HG03469 (cell line): ENCODE data around the gene NR2C2AP.

Experiments
- ATAC-seq: cut with Tn5 transposase; IDR thresholded peaks from one replicate; pipeline ENCODE4 v1.9.1; 2021; ENCODE audit warnings: mild to moderate bottlenecking, moderate library complexity, moderate number of reproducible peaks; ENCODE audit not compliant: unreplicated experiment

The NR2C2AP gene

DNA sequence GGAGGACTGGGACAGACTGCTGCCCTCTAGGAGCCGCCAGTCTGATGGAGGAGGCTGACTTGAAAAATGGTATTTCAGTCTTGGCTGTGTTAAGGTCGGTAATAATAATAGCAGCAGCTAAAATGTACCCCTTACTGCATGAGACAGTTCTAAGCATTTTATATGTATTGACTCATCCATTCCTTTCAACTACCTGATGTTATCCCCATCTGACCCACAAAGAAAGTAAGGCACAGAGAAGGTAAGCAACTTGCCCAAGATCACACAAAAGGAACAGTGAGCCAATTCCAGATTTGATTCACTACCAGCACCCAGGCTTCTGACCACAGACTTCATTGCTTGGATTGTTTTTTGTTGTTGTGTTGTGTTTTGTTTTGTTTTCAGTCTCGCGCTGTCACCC lies 12.6 kb upstream of the NR2C2AP start:
- no peak for ATAC-seq

DNA sequence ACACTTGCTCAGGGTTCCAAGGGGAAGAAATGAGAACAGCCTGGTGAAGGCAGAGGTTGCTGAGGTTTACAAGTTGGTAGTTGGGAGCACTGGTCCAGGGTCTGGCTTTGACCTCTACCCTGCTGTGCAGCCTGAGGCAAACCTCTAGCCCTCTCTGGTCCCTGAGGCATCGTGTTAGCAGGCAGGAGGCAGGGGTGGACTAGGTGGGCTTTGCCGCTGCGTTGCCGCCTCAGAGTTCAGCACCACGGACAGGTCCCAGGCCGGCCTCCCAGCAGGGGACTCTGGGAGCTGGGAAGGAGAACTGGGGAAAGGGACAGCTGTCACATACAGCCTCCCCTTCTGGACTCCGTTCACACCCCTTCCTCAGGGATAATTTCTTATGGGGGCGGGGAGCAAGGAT lies 11.7 kb upstream of the NR2C2AP start:
- ATAC-seq, result no peak

DNA sequence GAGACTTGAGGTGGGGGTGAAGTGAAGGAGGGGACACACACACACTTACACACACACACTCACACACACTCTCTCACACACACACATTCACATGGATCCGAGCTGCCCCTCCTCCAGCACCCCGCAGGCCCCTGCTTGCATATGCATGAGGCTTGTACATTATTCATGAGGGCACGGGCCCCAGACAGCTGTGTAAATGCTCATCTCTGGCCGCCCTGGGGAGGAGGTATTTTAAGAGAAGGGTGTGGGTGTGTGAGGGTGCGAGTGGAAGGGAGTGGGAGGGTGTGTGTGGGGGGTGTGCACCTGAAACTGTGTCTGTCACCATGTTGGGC lies 10.9 kb upstream of the NR2C2AP start:
- ATAC-seq, result no peak

- no peak for ATAC-seq
These were observed 10.4 kb upstream of the NR2C2AP start for GRCh38 chr19:19213426-19214158.

DNA sequence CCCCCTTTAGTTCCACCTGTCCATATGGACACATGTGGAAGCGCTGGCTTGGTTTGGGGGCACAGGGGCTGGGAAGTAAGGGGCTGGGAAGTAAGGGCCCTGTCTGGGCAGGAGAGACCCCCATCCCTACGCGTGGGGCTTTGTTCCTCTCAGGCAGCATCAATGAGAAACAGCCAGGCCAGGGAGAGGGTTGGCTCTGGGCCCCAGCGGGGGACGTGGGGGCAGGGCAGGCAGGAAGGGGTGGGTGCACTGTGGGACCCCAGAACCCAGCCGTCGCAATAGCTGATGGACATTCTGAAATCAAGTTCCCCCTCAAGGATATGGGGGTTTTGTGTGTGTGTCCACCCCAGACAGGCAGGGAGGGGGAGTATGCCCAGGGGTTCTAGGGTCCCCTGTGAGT lies 9.7 kb upstream of the NR2C2AP start:
- no peak for ATAC-seq

GRCh38 chr19:19211499-19212420 lies 8.5 kb upstream of the NR2C2AP start, which contains the start of gene NCAN:
TSS of gene NCAN (plus strand) at chr19:19211958. CDS start at chr19:19216954, 4,996 bp downstream.
- ATAC-seq, result no peak

GRCh38 chr19:19209372-19209771 lies 6.2 kb upstream of the NR2C2AP start:
- no peak for ATAC-seq

DNA sequence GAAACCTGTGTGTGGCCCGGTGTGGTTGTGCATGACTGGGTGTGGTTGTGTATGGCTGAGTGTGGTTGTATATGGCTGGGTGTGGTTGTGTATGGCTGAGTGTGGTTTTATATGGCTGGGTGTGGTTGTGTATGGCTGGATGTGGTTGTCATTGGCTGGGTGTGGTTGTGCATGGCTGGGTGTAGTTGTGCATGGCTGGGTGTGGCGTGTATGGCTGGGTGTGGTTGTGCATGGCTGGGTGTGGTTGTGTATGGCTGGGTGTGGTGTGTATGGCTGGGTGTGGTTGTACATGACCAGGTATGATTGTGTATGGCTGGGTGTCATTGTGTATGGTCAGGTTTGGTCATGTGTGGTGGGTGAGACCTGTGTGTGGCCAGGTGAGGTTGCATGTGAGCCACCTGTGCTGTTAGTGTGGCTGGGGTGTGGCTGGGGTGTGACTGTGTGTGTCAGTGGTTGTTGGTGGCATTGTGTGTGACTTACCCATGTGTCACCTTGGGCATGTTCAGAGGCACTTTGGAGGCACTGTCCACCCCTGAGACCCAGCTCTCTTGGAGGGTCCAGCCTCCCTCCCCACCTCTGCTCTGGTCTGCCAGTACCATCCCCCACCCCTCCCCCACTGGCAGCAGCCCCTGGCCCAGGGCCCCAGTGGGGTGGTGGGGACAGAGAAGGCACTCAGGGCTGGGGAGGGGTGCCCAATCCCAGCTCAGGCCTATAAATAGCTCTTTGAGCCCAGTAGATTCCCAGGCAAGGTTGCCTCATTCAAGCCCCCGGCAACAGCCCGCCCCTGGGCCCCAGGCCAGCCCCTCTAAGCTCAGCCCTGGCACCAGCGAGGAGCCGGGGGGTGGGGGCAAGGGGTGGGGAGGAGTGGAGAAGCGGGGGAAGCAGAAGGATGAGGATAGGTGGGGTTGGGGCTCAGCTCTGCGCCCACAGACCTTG lies 4.7 kb upstream of the NR2C2AP start:
- no peak for ATAC-seq

DNA sequence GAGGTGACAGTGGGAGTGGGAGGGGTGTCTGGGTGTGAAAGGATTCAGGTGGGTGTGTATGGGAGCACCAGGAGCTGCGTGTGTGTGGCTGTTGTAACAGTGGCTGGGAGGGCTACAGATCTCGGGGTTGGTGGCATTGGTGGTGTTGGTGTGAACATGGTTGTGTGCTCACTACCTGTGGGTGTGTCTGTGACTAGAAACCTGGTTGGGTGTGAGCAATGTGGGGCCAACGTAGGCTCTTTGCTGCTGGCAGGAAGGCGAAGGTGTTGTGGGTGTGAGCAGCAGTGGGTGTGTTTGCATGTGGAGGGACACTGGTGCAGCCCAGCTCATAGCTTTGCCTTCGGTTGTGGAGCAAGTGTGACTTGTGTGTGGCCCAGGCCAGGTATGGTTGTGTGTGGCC lies 3.7 kb upstream of the NR2C2AP start:
- ATAC-seq, result no peak

GRCh38 chr19:19205416-19206410 lies 2.5 kb upstream of the NR2C2AP start:
- ATAC-seq, result no peak

GRCh38 chr19:19204181-19204580 lies 967 bp upstream of the NR2C2AP start:
- ATAC-seq, result no peak

GRCh38 chr19:19202707-19203011 lies 555 bp downstream of the NR2C2AP start:
- no peak for ATAC-seq

DNA sequence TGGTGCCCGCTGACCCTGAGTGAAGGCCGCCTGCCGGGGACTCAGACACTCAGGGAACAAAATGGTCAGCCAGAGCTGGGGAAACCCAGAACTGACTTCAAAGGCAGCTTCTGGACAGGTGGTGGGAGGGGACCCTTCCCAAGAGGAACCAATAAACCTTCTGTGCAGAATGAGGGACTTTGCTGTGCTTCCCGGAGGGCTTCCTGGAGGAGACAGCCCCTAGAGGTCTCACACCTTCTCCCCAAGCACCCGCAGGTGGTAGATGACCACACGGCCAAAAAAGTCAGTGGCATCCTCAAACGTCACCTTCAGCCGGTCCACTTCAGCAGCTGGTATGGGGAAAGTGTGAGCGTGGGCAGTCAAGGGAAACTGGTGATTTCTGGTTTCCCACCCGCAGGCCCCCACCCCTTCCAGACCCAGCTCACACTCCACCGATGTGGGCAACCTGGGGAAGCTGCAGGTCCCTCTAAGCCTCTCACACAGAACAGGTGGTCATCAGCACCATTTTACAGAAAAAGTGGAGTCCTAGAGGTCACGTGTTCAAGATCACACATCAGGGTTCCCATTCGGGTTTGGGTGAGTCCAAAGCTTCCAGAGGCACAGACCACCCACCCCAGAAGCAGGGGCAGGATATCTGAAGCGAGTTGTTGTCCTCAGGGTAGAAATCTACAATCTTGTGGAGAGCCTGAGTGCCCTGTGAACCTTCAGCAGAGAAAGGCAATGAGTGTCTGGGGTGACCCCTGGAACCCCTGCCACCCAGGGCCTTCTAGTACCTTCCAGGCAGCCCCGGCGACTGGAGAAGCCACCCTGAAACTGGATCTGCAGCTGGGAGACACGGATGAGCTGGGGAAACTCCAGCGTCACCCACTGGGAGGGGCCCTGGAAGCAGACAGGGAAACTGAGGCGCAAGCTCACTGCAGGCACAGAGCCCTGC lies 1.2 kb downstream of the NR2C2AP start:
- no peak for ATAC-seq

GRCh38 chr19:19193926-19194325 lies 9.3 kb downstream of the NR2C2AP start:
- no peak for ATAC-seq

GRCh38 chr19:19192910-19193423 lies 10.2 kb downstream of the NR2C2AP start:
- no peak for ATAC-seq

GRCh38 chr19:19192078-19192882 lies 10.9 kb downstream of the NR2C2AP start, which contains the start of the genes BORCS8 and RFXANK:
TSS of gene BORCS8 (minus strand) at chr19:19192152. CDS start at chr19:19192117, 35 bp downstream.
TSS of gene RFXANK (plus strand) at chr19:19192258. CDS start at chr19:19193947, 1,689 bp downstream.
- ATAC-seq, result peak; percentile 64

- no peak for ATAC-seq
These were observed 11.5 kb downstream of the NR2C2AP start for GRCh38 chr19:19191768-19192077.

- no peak for ATAC-seq
These were observed 16.5 kb downstream of the NR2C2AP start for GRCh38 chr19:19186742-19187141.
